BJ (cell line): ENCODE results near the gene ATP9B. TPM values are rescaled to one million over a fixed set of nuclear protein-coding genes. Genes with fewer than 3 reads are reported as not detected.

Source experiments
- CTCF ChIA-PET: fragments of 350-600 bp; formaldehyde crosslinking; extraction: SDS; loops from one replicate; lab custom pipeline; 2021; ENCODE audit warnings: antibody characterized with exemption, inconsistent platforms; lab: Yijun Ruan, JAX
- POLR2A ChIA-PET: fragments of 300-600 bp; sonication (Branson Sonifier 250); formaldehyde crosslinking; extraction: SDS; loops from one replicate; lab custom pipeline; 2021; ENCODE audit warnings: antibody characterized with exemption; lab: Charles Lee
- DNase-seq: peaks from one replicate; pipeline ENCODE4 v3.0.0-alpha.2; 2011; ENCODE audit warnings: low read depth
- H3K27me3 ChIP-seq: 2 replicates; pipeline ENCODE4 v1.6.0; 2011; ENCODE audit warnings: low read length; ENCODE audit not compliant: control insufficient read depth, insufficient read depth
- H3K36me3 ChIP-seq: 2 replicates; pipeline ENCODE4 v1.5.1; 2011; ENCODE audit warnings: low read length; ENCODE audit not compliant: control insufficient read depth, insufficient read depth
- H3K4me3 ChIP-seq: 2 replicates; pipeline ENCODE4 v1.5.1; 2011; ENCODE audit warnings: low read depth, mild to moderate bottlenecking, control low read depth, low read length
- polyA plus RNA-seq: library from polyadenylated mRNA; depleted of rRNA; stranded (reverse); fragments of >200 nt; gene quantifications from 2 replicates; pipeline ENCODE4 v1.2.3, GENCODE V29; 2011
- TF ChIP-seq, protein P1 (sequence below): IDR thresholded peaks from 2 replicates; pipeline ENCODE4 v1.5.1; 2011; ENCODE audit warnings: low read depth, mild to moderate bottlenecking, control low read depth, inconsistent platforms, low read length, moderate library complexity; ENCODE audit not compliant: insufficient read depth

ATP9B gene
- polyA plus RNA-seq, 1 experiment: 17.4 TPM

- CTCF ChIA-PET: no interaction called here
- H3K4me3 ChIP-seq: peak overlapping the region; percentile 57
Measured at GRCh38 chr18:79399275-79400081, 330.3 kb downstream of the ATP9B start.

DNA sequence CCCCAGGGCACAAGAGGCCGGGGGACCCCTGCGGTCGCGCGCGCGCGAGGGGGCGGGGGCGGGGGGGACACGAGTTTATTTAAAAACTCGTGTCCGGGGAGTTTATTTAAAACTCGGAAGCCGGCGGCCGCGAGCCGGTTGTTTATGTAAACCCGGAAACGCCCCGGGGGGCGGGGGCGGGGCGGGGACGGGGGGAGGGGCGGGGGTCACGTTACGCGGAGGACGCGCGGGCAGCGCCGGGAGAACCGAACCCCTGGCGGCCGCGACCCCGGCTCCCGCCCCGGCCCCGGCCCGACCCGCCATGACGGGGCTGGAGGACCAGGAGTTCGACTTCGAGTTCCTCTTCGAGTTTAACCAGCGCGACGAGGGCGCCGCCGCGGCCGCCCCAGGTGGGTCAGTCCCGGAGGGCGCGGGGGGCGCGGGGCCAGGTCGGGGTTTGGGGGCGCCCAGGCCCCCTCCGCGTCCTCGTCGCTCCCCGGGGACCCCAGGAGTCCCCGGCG, 330.9 kb downstream of the ATP9B start:
- no peak for DNase-seq
- Histone ChIP-seq H3K27me3 (no peaks in the 10 kb centered on the region), H3K36me3 (no peaks in the 10 kb centered on the region), H3K4me3 (peak overlapping the region; percentile 57)
- TF ChIP-seq, protein P1, sequence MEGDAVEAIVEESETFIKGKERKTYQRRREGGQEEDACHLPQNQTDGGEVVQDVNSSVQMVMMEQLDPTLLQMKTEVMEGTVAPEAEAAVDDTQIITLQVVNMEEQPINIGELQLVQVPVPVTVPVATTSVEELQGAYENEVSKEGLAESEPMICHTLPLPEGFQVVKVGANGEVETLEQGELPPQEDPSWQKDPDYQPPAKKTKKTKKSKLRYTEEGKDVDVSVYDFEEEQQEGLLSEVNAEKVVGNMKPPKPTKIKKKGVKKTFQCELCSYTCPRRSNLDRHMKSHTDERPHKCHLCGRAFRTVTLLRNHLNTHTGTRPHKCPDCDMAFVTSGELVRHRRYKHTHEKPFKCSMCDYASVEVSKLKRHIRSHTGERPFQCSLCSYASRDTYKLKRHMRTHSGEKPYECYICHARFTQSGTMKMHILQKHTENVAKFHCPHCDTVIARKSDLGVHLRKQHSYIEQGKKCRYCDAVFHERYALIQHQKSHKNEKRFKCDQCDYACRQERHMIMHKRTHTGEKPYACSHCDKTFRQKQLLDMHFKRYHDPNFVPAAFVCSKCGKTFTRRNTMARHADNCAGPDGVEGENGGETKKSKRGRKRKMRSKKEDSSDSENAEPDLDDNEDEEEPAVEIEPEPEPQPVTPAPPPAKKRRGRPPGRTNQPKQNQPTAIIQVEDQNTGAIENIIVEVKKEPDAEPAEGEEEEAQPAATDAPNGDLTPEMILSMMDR: no peak
- ChIA-PET CTCF (no interaction called here), POLR2A (no interaction called here)

More at GRCh38 chr18:79399275-79400081, 330.3 kb downstream of the ATP9B start:
- DNase-seq: no peak
- no peaks in the 10 kb centered on the region for H3K27me3 ChIP-seq
- H3K36me3 ChIP-seq: no peaks in the 10 kb centered on the region
- TF ChIP-seq, protein P1: no peak
- POLR2A ChIA-PET: no interaction called here

- peak overlapping the region; percentile 57 for H3K4me3 ChIP-seq
Measured at GRCh38 chr18:79400591-79401381, 331.6 kb downstream of the ATP9B start.

GRCh38 chr18:79401494-79402208, 332.5 kb downstream of the ATP9B start:
- Histone ChIP-seq H3K27me3 (no peaks in the 10 kb centered on the region), H3K4me3 (no peak overlapping the region), H3K36me3 (no peaks in the 10 kb centered on the region)
- ChIA-PET POLR2A (no interaction called here), CTCF (no interaction called here)
- no peak for DNase-seq
- TF ChIP-seq, protein P1: no peak

More at GRCh38 chr18:79400591-79401381, 331.6 kb downstream of the ATP9B start:
- ChIA-PET POLR2A (no interaction called here), CTCF (no interaction called here)
- TF ChIP-seq, protein P1: no peak
- H3K27me3 ChIP-seq: no peaks in the 10 kb centered on the region
- DNase-seq: no peak
- H3K36me3 ChIP-seq: no peaks in the 10 kb centered on the region
